T1000 (cell line): ENCODE data around the gene LONP2.

ENCODE experiments used
- DNase-seq: peaks from one replicate; lab custom pipeline; 2025; ENCODE audit warnings: mixed read lengths; lab: John Stamatoyannopoulos, UW

LONP2 gene, protein sequence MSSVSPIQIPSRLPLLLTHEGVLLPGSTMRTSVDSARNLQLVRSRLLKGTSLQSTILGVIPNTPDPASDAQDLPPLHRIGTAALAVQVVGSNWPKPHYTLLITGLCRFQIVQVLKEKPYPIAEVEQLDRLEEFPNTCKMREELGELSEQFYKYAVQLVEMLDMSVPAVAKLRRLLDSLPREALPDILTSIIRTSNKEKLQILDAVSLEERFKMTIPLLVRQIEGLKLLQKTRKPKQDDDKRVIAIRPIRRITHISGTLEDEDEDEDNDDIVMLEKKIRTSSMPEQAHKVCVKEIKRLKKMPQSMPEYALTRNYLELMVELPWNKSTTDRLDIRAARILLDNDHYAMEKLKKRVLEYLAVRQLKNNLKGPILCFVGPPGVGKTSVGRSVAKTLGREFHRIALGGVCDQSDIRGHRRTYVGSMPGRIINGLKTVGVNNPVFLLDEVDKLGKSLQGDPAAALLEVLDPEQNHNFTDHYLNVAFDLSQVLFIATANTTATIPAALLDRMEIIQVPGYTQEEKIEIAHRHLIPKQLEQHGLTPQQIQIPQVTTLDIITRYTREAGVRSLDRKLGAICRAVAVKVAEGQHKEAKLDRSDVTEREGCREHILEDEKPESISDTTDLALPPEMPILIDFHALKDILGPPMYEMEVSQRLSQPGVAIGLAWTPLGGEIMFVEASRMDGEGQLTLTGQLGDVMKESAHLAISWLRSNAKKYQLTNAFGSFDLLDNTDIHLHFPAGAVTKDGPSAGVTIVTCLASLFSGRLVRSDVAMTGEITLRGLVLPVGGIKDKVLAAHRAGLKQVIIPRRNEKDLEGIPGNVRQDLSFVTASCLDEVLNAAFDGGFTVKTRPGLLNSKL

DNA sequence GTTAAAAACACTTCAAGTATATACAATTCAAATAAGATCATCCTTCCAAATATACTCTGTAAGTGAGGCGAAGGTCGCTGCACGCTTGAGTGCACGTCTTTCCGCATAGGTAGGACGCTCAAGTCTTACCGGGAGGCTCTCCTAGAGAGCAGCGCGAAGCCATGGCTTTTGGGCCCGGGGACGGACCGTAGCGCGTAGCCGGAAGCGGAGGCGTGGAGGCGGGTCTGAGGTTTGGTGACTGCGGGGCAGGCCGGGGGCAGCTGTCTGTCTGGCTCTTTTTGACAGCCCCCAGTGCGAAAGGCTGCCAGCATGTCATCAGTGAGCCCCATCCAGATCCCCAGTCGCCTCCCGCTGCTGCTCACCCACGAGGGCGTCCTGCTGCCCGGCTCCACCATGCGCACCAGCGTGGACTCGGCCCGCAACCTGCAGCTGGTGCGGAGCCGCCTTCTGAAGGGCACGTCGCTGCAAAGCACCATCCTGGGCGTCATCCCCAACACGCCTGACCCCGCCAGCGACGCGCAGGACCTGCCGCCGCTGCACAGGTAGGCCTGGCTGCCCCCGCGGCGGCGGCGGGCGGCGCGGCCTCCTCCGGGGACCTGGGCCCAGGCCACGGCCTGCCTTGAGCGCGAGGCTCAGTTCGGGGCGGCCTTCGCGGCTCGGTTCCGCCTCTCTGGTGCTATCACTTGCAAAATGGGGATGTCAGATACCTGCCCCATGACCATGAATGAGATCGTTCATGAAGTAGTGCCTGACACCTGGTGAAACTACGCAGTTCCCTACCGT, at the start of gene LONP2:
LONP2 (plus strand) TSS at position 221 of the 783 bp plus-strand sequence; CDS start at position 310, 89 bp downstream.
- peak; percentile 62 for DNase-seq

DNA sequence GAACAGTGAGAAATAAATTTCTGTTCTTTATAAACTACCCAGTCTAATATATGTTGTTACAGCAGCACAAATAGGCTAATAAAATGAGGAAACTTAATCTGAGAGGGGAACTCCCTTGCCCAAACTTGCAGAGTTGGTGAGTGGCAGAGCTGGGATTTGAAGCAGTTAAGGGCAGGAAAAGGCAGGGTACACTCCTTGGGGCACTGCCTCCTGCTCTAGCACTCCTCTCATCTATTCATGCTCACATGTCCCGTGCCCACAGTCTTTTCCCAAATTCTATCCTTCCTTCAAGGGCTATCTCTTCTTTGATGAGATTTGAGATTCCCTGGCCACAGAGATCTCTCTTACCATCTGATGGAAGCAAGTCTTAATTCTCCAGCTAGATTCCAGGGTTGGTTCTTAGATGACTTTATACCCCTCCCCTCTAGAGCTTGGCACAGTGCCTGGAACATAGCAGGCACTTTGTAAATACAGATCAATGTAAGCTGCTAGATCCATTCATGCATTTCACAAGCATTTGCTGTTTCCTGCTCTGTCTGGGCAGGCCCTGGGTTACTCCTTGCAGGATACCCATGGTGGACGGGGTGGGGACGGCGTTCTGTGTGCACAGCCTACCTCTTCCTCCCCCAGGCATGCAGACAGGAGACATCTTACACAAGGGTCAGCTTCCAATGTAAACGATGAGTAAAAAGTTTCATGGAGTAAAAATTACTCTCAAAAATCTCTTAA, 49.1 kb upstream of the LONP2 start:
- no peak for DNase-seq

DNA sequence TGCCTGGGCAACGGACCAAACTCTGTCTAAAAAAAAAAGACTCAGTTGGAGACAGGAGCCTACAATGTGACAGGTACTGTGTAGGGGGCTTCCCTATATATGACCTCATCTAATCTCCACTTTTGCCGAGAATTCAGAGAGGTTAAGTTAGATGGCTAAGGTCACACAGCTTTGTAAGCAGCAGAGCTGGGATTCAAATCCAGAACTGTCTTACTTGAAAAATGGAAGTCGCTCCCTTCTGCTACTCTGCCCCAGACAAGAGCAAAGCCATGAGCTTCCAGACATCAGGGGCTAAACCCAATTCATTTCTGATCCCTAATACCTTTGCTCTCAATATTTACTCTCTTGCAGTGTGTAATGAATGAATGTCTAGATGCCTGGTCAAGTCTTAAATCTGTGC, 46.8 kb upstream of the LONP2 start:
- no peak for DNase-seq

DNA sequence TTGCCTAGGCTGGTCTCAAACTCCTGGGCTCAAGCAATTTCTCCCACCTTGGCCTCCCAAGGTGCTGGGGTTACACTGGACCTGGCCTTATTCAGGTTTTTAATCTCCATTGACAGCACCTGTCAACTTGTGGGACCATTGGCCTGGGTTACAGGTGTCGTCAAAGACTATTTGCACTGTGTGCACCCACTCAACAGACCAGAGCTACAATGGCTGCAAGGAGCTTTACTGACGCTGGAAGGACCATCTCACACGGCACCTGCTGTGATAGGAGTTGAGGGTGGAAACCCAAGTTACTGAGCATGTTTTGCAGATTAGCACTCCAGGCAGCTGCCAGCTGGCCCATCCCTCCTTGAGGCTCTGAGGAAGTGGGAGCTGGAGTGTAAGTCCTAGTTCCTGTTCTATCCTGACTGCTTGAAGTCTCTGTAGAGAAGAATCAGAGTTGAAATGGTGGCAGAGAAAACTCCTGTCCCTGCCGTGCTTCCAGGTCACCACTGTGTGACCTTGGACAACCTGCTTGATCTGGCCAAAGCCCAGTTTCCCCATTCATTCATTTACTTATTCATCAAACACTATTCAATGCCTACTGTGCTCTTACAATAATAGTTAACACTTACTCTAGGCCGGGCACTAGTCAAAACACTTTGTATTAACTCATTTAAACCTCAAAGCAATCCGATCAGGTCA, 42.4 kb upstream of the LONP2 start:
- no peak for DNase-seq

DNA sequence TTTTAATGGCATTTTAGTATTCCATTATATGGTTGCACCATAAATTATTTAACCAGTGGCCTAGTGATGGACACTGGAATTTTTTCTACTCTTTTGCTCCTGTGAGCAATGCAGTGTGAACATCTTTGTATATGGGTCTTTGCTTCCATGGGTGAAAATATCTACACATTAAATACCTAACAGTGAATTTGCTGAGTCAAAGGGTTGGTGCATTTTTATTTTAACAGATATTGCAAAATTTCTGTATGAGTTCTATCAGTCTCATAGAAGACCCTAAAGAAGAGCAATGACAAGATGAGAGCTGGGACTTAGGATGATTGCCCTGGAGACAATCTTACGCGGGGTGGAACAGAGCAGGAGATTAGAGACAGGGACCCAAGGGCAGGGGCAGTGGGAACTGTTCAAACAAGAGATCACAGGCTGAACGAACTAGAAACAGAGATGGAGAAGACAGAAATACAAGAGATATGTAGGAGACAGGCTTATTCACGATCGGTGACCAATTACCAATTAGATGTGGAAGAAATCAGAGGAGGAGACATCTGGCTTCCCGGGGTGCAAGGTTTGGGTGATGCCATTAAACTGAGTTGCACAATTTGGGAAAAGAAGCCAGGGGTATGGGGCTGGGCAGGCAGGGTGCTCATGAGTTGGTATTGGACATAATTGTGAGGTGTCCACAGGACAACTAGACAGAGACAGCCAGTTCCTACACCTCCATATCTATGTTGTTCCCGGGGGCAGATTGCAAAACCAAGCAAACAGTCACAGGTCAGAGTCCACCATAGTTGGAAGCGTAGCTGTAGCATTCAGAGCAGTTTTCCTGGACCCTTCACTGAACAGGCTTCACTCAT, 39.9 kb upstream of the LONP2 start:
- DNase-seq, result no peak

DNA sequence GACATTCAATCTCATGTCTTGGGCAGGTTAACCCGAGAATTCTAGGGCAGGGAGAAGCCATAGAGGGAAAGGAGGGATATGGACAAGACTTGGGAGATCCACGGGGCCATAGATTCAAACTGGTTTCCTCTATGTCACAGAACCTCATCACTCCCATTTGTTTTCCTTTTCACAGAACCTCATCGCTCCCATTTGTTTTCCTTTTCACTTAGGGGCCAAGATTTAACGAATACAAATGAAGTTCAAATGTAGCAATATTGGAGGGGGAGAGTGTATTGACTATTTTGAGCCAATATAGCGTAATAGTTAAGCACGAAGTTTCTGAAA, 39.3 kb upstream of the LONP2 start:
- no peak for DNase-seq

DNA sequence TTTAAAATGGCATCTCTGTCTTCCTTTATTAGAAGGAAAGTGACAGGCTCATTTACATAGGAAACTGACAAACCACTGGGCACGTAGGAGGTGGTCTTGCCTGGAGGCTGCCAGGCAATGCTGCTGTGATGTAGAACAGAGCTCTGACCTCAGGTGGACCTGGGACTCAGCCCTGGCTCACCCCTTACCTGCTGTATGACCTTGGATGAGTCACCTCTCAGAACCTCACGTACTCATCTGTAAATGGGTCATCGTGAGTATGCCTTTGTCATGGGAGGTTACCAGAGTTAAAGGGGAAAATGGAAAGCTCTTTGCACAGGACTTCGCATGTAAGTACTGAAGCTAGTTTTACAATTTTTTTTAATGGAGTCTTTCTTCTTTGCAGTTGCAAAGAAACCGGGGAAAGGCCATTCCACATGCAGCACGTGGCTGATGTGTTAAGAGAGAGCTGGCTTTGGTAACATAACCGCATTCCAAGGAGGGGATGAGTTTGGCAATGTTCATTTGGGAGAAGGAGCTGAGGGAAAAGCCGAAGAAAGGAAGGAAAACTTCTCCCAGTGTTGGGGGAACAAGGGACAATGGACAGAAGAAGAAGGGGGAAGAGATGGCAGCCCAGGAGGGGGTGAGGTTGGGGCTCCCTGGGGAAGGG, 37.4 kb upstream of the LONP2 start:
- DNase-seq, result no peak

DNA sequence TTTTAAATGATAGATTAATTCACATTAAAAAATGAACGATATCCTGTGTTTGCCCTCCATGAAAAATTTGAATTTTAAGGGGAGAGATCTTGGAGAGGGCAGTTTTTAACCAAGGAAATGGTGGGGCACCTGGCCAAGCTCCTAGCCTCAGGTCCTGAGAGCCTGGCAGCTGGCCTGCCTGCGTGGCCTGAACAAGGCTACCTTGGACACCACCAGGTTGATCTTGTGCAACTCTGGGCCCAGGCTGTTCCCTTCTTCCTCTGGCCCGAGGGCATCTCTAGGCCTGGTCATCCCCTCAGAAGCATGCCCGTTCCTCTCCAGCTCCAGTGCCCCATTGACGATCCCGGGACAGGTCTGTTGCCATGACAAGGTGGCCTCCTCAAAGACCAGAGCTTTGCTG, 33.4 kb upstream of the LONP2 start:
- DNase-seq, result no peak

DNA sequence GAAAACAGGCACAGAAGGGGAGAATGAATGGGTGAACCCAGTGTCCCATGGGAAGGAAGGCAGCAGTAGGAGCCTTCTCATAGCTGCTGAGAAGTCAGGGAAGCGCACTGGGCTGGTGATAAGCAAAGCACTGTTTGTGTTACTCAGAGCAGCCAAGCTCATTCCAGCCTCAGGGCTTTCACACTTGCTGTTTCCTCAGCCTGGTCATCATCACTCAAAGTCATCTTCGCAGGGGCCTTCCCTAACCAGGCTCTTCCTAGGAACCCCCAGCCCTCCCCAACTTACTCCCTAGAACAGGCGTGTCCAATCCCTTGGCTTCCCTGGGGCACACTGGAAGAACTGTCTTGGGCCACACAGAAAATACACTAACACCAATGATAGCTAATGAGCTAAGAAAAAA, 32.1 kb upstream of the LONP2 start:
- no peak for DNase-seq

DNA sequence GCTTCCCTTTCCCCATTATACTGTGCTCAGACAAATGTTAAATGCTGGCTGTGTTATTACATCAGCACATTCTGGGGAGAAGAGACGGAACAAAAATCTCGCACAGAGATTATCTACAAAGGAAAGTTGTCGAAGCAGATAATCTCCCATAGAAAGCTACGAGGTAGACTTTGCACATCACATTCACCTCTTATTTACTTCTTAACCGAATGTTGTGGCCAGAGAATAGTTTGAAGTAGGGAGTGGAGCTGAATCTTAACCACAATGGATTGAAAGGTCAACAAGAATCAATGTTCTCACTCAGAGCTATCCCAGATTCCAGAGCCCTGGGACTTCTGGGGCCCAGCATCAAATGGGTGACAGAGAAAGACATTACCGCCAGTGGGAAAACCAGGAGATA, 28.4 kb upstream of the LONP2 start:
- no peak for DNase-seq

DNA sequence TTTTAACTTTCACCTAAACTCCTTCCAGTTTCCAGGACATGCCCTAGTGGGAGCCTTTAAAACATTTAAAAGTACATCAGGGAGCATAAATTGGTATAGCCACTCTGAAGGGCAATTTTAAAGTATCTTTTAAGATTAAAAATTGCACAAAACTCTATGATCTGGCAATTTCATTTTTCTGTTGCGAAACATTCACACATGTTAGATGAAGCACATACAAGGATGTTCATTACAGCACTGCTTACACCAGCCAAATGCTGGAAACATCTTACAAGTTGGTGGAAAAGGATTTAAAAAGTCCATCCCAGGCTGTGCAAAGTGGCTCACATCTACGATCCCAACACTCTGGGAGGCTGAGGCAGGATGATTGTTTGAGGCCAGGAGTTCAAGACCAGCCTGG, 26.4 kb upstream of the LONP2 start:
- DNase-seq, result no peak

DNA sequence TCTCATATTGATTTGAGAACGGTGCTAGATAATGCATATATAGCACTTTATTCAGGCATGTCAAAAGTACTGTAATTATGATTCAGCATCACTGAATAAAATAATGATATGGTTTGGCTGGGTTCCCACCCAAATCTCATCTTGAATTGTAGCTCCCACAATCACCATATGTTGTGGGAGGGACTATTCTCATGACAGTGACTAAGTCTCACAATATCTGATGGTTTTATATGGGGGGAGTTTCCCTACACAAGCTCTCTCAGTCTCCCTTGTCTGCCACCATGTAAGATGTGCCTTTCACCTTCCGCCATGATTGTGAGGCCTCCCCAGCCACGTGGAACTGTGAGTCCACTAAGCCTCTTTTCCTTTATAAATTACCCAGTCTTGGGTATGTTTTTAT, 25.6 kb upstream of the LONP2 start:
- no peak for DNase-seq

DNA sequence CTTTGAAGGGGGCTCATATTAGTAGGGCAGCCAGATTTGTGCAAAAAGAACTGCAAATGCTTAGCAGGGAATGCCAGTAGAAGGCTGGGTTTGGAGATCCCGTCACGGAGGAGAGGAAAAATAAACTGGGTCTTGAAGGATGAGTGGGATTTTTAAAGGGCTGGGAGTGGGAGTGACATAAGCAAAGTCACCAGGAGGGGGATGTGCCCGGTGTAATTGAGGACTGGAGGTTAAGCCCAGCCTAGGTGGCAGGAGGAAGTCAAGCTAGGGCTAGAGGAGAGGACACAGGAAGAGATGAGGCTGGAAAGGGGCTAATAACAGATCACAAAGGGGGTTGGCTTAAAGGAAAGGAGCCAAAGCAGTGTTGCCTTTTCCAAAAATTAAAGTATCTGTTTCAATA, 23.2 kb upstream of the LONP2 start:
- no peak for DNase-seq

DNA sequence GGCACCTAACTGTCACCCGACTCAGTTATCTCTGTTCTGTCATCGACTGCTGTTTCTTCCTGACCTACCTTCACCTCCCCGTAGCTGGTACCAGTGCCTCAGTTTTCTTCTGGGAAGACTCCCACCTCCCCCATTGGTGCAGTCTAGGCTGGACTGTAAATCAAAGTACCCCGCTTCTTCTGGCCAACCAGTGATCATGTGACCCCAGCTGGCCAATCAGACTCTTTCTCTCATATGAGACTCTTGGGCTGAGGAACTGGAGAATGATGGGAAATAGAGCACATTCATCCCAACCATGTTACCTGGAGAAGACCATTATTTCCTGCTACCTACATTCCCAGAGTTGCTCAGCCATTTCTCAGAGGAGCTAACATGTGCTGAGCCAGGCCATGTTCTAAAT, 20.6 kb upstream of the LONP2 start:
- no peak for DNase-seq

DNA sequence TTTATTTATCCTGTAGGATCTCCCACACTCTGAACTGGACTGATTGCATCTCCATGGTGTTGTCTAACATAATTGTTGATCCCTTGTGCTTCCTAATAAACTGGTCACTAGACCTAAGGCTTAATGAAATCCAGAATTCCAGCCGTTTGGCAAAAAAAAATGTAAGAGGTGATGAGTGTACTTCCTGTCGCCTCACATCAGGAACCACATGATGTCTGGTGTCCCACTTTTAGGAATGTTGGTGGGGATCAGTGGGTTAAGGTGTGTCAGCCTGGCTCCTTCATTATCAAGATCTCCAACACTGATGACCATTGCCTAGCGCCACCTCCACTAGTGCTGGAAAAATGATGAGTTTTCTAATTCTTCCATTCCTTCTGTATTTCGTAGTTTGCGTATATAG, 18.6 kb upstream of the LONP2 start:
- no peak for DNase-seq

DNA sequence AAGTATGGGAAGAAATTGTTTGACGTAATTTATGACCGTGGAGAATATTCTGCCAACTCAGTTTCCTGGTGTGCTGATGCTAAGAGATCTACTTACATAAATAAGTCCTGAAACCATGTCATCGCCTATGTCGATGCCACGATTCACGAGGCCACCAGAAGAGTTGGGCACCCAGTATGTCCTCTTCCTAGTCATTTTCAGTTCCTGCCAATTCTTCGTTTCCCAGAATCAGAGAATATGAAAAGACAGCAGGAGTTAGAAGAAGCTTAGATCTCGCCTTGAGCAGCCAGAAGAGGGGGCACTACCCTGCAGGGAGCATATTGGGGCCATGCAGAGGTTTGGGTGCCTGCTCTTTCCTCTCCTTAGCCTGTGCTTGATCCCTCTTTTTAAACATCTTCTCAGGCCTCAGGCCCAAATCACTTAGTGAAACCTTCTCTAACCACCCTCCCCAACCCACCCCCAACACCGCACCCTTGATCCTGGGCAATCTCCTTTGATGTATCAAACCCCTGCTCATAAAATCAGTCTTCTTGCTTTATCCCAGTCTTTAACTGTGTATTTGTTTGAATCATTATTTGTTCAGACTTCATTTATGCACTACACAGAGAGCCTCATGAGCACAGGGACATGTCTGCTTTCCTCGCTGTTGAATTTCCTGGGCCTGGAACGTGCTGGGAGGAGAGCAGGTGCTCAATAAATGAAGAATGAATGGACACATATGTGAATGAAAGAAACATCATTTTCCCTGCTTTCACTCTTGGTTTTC, 12.2 kb upstream of the LONP2 start:
- DNase-seq, result no peak

DNA sequence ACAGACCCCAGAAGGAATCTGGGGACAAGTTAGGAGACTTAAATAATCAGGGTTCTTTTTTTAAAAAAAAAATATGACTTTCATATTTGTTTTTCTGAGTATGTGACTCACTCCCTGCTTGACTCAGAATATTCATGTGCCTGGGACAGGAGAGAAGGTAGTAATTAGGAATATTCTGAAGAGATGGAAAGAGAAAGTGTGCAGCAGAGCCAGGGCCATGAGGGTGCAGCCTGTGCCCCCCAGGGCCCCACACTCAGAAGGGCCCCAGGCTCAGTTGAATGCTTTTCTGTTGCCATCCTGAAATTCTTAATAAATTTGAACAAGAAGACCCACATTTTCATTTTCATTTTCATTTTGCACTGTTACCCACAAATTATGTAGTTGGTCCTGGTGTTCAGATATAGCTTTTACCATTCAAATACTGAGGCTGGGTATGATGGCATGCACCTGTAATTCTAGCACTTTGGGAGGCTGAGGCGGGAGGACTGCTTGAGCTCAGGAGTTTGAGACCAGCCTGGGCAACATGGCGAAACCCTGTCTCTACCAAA, 11.5 kb upstream of the LONP2 start:
- no peak for DNase-seq

DNA sequence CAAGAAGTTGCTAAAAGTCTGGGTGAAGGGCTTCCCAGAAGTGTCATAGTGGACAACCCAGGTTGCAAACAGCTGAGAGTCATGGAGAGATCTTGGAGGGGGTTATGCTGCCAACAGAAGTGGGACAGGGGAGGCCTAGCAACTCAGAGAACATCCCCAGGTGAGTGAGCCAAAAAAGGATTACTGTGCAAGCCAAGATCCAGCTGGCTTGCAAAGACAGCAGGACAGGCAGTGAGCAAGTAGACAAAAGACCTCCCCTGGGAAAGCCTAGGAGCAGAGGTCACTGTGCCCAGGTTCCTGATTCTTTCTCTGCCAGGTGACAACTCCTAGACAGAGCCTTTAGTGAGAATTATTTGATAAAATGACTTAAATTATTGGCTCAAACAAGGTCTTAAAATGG, 9.5 kb upstream of the LONP2 start:
- DNase-seq, result no peak

DNA sequence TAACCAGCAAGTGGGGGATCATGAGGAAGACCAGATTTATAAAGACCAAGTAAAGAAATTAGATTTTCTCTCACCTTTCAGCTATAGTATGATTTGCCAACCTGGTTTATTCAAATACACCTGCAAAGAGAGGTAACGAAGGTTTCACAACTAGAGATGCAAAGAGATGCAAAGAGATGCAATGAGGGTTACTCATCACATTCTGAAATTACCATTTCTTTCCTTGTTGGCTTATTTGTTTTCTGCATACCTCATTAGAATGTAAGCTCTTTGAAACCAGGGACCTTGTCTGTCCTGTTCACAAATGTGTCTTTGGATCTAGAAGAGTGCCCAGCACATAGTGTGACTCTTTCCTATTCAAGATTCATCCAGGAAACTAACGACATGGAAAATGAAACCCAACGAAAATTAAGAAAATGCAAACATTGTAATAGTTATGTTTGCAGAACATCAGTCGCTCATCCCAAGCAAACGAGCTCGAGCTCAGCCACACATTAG, 9.0 kb upstream of the LONP2 start:
- DNase-seq, result no peak
